NCI-H1105 (cell line): Measurements from ENCODE around the gene AIF1L.
"Not testable (repeated sequence)": the region's sequence is repeated elsewhere in the genome, so short reads cannot be mapped to it uniquely, and the experiment has no call there.

Source experiments
- DNase-seq: peaks from one replicate; lab custom pipeline; 2025; lab: John Stamatoyannopoulos, UW

The AIF1L gene

DNA sequence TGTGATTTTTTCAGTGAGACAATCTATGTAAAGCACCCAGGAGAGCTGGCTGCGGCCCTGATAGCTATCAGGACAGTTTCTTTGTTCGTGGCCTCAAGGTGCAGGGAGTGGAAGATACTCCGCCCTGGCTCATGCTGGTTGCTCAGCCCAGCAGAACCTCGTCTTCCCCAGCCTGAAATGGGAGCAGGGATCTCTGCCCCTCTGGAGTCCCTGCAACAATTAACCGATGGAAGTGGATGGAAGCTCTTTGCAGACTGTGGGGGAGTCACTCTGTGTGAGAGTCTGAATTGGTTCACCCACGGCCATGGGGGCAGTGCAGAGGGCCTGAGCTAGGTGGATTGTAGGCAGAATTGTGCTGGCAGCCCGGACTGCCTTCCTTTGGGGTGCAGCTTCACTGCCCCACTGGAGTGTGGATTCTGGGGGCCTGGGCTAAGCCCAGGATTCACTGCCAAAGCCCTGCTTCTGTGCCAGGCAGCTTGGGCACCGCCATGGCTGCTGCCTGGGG lies 2.8 kb downstream of the AIF1L start:
- DNase-seq, result no peak

DNA sequence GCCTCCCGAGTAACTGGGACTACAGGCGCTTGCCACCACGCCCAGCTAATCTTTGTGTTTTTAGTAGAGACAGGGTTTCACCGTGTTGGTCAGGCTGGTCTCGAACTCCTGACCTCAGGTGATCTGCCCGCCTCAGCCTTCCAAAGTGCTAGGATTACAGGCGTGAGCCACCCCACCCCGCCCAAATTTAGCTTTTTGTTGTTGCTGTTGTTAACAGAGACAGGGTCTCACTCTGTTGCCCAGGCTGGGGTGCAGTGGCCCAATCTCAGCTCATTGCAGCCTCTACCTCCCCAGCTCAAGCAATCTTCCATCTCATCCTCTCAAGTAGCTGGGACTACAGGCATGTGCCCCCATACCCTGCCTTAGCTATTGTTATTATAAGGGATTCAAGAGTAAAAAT lies 3.5 kb downstream of the AIF1L start:
- DNase-seq, result not testable (repeated sequence)

DNA sequence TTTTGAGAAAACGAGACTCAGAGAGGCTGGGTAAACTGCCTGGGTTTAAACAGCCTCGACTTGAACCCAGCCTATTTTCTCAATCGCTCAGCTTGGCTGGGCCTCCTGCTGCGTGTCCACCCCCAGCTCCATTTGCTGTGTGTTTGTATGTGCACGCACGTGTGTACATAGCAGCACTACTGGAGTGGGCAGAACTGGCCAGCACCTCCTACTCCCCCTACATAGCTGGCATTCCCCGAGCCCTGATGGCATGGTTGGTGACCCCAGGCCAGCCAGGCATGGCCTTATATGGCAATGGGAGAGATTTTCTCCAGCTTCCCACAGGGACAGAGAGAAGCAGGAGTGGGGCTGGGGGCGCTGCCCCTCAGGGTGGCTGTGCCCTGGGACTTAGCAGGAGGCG lies 4.1 kb downstream of the AIF1L start:
- DNase-seq, result no peak

DNA sequence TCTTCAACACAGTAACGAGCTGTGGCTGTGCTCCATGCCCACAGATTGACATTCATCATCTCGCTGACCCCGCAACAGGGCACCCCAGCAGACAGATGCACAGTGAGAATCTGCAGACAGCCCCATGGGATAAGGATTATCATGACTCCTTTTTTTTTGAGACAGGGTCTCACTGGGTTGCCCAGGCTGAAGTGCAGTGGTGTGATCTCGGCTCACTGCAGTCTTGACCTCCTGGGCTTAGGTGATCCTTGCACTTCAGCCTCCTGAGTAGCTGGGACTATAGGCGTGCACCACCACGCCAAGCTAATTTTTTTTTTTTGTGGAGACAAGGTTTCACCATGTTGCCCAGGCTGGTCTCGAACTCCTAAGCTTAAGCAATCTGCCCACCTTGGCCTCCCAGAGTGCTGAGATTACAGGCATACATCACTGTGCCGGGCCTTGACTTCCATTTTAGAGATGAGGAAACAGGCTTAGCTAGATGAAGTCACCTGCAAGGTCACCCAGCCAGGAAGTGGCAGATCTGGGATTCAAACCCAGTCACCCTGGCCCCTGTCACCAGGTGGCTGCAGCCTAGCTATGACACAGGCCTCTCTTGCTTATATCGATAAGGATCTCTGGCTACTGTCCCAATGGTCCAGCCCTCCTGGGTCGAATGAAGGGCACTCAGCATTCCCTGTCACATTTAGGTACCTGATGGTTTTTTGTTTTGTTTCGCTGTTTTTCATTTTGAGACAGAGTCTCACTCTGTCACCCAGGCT lies 5.1 kb downstream of the AIF1L start:
- DNase-seq, result no peak

DNA sequence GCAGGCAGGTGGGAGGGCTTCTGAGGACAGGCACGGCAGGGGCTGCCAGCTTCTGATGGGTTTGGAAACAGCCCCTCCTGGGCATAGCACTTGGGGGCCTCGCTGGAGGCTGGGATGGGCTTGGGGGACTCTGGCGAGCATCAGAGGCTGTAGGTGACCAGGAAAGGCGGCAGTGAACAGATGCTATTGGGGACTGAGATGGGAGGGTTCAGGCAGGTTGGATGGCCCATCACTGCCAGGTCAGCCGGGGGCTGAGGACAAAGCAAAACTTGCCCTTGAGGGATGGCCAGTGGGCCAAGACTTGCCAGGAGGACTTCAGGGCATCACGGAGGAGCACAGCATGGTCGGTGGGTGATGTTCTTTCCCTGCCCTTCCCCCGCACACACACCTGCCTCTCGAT lies 6.7 kb downstream of the AIF1L start:
- DNase-seq, result no peak

DNA sequence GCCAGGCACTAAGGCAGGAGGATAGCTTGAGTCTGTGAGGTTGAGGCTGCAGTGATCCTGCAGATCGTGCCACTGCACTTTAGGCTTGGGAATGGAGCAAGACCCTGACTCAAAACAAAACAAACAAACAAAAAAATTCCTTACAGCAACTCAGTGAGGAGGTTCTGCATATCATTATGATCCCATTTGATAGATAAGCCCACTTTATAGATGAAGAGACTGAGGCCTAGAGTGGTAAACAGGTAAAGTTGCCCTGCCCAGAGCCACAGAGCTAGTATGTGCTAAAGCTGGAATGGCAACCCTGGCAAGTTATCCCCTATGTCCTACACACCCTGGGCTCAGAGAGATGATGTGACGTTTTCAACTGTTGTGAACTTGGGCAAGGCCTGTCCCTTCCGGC lies 7.2 kb downstream of the AIF1L start:
- no peak for DNase-seq

DNA sequence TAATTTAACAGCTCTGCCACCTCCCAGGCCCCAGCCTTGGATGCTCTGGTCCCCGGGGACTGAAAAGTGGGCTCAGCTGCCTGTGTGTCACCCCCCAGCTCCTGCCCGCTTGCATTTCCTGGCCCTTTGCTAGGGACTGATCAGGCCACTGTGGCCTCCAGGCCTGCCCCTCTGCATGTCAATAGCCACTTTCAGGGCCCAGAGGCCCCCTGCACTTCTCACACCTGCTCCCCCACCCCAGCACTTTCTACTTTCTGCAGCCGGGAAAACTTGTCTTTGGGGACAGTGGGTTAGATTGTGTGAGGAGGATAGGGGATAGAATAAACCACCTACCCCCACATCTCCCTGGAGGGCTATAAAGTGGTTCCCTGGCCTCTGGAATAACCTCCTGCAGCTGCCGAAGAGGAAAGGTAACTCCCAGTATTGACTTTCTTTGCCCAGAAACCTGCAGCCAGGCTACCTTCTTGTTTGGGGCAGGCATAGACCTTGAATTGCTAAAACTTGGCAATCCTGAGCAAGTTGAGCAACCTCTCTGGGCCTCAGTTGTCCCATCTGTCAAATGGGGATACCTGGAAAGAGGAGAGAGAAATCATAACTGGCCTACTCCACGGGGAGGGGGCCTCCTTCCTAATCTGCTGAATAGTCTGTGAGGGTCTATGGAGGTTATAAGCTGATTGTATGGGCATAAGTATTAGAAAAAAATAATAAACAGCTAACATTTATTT lies 7.8 kb downstream of the AIF1L start:
- no peak for DNase-seq

DNA sequence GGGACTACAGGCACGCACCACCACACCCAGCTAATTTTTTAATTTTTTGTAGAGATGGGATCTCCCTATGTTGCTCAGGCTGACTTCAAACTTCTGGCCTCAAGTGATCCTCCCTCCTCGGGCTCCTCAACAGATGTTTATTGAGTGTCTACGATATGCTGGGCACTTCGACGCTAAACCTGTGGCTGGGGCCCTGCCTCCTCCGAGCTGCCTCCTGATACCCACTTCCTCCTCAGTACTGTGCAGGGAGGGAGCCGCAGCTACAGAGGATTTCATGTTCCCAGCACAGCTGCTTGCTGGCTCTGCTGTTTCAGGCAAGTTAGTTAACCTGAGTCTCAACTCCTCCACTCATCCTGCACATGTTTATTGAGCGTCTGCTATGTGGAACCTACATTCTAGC lies 9.6 kb downstream of the AIF1L start:
- no peak for DNase-seq

DNA sequence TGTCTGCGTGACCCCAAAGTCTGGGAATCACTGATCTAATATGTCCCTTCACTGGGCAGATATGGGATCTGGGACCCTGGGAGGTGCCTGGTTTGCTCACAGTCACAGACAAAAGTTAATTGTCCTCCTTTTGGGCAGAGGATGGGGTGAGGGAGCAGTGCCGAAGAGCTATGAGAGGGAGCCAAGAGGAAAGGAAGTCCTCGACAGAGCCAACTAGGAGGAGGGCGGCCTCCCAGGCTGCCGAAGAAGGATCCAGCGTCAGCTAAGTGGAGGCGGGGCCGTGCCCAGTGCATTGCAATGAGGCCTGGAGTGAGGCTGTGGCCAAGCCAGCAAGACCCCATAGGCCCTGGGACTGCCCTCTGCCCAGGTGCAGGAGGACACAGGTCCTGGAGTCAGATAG lies 11.4 kb downstream of the AIF1L start:
- DNase-seq, result no peak

DNA sequence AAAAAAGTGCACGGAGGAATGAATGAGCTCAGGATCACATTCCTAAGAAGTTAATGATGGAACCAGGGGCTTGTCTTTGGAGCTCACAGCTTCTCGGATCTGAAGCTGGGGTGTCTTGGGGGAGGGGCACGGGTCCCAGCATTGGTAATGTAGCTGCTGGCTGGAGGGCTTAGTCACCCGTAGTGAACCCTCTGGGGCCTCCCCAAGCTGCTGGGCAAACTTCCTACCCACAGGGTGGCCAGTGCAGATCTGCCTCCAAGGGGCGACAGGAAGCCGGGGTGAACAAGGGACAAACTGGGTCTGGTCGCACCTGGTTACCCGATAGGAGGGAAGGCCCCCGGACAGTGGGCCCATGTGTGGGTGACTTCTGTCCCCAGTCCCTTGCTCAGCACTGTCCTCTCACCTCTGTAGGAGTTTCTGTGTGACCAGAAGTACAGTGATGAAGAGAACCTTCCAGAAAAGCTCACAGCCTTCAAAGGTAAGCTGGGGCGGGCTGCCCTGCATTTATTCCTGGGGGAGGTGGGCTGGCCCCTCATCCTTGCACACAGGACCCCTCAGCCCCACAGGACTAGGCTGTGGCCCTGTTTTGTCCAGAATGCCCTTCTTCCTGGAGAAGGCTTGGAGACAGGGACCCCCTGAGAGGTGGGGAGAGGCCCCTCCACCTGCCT lies 15.0 kb downstream of the AIF1L start:
- no peak for DNase-seq

DNA sequence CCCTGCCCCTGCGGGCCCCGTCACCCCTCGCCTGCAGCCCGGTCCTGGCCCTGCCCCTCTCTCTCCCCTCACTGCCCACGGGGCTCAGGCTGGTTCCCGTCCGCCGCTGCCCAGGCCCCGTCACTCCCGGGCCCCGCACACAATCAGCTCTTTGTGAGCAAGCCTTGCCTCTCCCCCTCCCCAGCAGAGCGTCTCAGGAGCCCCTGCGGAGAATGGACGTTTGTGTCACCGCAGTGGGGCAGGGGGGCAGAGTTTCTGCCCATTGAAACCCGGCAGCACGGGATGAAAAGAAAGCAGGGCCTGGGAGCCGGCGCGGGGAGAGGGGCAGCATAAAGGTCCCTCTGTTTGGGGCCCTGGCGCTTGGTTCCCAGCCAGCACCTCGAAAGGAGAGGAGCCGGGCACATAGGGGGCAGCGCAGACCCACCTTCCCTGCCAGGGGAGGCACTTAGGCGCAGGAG lies 15.6 kb downstream of the AIF1L start:
- DNase-seq, result no peak

DNA sequence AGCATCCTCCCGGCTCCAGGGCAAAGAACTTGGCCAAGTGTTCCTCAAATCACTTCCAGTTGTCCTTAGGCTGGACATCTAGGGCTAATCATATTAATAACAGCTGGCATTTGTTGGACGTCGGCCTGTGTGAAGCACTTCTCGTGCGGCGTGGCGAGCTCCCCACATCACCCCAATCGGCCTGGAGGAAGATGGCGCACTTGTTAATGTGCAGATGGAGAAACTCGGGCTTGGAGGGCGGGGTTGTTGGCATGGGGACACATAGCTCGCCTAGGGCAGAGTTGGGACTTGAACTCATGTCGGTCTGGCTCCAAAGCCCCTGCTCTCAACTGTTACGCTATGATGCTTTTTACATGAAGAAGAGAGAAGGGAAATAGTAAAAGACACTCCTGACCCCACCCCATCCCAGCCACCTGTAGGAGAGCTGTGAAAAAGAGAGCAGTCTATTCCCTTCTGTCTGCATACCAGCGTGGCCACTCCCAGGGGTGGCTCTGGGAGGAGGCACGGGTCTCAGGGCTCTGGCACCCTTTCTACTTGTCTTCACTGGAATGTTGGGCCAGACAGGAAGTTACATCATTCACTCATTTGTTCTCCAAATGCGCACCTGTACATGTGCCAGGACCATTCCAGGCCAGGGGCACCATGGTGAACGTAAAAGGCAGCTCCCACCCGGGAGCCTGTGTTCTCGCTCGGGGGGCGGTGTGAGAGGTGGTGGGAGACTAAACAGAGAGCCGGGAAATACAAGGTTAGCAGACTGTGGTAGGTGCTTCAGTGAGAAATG lies 16.2 kb downstream of the AIF1L start:
- DNase-seq, result no peak

DNA sequence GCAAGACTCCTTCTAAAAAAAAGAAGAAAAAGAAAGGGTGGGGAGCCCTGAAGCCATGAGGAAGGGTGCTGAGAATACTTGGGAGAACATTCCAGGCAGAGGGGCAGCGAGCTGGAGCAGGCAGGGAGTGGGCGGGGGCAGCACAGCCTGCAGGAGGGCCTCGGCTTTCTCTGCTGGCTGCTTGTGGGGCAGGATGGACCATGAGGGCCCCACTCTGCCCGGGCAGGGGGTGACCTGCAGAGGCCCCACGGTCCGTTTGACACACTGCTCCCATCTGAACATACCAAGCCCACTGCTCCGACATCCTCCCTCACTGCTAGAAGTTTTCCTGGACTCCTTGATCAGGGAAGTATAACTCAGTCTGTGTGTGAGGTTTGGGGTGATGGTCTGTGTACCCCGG lies 17.3 kb downstream of the AIF1L start:
- DNase-seq, result no peak

DNA sequence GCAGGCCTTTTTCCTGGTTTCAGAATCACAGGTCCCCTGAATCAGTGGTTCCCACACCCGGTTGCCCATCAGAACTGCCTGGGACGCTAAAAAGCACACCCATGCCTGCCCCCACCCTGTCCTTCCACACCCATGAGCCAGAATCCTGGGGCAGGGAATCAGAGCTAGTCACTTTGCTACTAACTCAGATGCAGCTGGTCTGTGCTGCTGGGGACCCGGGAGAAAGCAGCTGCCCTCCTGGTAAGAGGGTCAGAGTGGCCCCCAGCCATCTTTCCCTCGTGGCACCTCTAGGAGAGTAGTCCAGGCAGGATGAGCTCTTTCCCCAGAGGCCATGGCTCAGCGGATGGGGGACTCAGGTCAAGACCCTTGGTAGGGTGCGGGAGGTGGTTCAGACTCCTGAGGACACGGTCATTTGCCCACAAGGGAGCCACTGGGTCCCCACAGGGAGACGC lies 17.8 kb downstream of the AIF1L start:
- no peak for DNase-seq

DNA sequence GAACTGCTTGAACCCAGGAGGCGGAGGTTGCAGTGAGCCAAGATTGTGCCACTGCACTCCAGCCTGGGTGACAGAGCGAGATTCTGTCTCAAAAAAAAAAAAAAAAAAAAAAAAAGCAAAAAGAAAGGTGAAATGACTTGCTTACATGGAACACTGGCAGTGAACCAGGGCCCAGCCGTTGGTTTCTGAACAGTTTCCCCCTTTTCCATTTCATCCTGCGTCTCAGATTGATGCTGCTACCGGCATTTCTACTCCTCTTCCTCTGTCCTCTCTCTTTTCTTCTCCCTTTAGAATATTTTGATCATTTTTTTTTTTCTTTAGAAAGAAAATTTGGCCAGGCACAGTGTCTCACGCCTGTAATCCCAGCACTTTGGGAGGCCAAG lies 19.0 kb downstream of the AIF1L start:
- not testable (repeated sequence) for DNase-seq

DNA sequence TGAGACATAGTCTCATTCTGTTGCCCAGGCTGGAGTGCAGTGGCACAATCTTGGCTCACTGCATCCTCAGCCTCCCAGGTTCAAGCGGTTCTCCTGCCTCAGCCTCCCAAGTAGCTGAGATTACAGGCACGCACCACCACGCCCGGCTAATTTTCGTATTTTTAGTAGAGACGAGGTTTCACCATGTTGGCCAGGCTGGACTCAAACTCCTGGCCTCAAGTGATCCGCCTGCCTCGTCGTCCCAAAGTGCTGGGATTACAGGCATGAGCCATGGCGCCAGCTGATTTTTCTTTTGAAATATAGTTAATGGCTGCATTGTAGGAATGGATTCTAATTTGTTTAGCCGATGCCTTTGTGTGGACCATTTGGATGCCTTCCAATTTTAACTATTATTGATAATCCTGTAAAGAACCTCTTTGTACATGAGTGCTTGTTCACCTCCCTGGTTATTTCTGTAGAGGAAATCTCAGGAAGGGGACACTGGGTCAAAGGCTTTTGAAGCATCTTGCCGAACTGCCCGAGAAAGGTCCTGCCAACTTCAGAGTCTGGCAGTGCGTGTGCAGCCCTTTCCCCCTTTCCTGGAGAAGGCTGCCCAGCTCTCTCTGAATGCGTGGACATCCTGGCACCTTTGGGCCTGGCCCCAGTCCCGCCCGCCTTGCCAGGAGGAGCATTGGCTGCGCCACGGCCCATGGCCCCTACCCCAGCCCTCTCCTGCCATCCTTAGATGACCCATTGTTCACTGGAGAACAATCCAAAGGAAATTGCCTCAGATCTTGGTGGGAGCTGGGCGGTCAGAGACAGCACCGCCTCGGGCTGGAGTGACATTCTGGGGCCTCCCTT lies 20.2 kb downstream of the AIF1L start:
- DNase-seq, result no peak

DNA sequence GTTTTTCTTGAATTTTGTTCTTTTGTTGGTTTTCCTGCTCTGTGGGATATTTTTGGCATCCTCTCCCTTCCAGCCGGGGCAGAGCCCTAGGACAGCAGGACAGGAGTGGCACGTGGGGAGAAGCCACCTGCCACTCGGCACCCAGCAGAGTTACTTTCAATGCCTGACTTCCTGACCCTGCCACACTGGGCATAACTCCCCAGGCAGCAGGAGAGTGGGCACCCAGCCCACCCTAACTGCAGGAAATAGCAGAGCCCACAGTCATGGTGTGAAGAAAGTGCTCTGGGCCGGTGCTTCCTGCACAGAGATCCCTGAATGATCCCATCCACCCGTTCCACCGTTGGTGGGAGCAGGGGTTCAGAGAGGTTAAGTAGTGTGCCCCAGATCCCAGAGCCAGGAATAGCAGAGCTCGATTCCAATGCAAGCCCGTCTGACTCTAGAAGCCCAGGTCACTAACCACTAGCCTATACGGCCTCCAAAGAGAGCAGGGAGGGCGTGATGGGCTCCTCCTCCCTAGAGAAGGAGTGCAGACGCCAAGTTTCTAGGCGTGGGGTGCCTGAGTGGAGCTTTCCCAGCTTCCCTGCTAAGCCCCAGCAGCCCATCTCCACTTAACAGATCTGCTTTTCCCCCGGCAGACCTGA lies 20.9 kb downstream of the AIF1L start:
- no peak for DNase-seq

DNA sequence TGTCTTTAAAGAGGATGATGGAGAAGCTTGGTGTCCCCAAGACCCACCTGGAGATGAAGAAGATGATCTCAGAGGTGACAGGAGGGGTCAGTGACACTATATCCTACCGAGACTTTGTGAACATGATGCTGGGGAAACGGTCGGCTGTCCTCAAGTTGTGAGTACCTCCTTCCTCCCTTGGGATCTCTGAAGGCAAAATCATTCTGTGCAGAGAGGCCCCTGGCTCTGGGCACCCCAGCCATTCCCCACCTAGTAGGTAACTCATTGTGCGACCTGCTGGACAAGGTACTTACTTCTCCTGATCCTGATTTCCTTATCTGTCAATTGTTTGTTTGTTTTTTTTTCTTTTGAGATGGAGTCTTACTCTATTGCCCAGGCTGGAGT lies 21.4 kb downstream of the AIF1L start:
- DNase-seq, result no peak

DNA sequence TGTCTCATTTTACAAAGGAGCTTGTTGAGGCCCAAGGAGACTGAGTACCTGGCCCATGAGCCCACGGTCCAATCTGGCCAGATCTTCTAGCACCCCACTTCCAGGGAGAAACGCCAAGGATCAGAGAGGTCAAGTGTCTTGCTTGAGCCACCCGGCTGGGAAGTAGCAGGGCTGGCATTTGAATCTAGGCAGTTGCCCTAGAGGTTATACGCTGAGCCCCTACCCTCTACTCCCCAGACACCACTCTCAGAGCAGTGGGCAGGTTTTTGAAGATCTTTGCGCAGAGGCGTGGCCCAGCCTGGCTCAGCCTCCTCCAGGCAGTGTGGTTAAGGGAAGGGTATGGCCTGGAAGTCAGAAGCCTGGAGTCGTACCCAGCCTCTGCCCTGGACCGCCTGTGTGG lies 23.3 kb downstream of the AIF1L start:
- no peak for DNase-seq

DNA sequence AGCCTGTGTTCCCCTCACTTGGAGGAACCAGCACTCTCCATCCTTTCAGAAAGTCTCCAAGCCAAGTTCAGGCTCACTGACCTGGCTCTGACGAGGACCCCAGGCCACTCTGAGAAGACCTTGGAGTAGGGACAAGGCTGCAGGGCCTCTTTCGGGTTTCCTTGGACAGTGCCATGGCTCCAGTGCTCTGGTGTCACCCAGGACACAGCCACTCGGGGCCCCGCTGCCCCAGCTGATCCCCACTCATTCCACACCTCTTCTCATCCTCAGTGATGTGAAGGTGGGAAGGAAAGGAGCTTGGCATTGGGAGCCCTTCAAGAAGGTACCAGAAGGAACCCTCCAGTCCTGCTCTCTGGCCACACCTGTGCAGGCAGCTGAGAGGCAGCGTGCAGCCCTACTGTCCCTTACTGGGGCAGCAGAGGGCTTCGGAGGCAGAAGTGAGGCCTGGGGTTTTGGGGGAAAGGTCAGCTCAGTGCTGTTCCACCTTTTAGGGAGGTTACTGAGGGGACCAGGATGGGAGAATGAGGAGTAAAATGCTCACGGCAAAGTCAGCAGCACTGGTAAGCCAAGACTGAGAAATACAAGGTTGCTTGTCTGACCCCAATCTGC lies 24.4 kb downstream of the AIF1L start:
- DNase-seq, result no peak
